NCI-H1436 treated with DMSO at 0.1 percent for 48 hours (cell line): ENCODE results near the gene PNLDC1.
A peak's percentile ranks its signal among the peaks of the same experiment; 100 is the strongest.
"Not testable (repeated sequence)": the region's sequence is repeated elsewhere in the genome, so short reads cannot be mapped to it uniquely, and the experiment has no call there.

Experiments used
- DNase-seq: peaks from one replicate; lab custom pipeline; 2025; lab: John Stamatoyannopoulos, UW

The PNLDC1 gene

DNA sequence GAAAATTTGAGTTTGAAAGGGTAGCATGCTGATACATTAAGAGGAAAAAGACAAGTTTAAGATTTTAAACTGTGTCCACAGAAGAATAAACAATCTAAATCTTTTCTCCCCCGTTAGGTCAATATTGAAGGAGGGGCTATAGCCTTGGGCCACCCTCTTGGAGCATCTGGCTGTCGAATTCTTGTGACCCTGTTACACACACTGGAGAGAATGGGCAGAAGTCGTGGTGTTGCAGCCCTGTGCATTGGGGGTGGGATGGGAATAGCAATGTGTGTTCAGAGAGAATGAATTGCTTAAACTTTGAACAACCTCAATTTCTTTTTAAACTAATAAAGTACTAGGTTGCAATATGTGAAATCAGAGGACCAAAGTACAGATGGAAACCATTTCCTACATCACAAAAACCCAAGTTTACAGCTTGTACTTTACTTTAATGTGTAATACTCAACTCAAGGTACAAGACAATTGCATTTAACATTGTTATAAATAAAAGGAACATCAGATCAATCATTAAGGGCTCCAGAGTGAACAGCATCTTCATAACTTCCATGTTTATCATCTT, 21.5 kb upstream of the PNLDC1 start:
- DNase-seq, result no peak

DNA sequence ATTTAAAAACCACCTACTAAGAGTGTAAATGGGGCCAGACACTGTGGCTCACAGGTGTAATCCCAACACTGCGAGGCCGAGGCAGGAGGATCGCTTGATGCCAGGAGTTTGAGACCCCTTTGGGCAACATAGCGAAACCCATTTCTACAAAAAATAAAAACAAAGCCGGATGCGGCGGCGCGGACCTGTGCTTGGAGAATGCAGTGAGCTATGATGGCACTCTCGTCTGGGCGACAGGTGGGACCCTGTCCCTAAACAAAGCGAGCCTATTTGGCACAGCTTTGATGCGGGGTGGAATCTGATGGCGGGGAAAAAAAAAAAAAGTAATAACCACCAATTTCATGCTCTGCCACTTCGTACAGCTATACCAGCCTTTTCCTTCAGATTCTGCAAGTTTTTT, 11.8 kb upstream of the PNLDC1 start:
- DNase-seq, result no peak

DNA sequence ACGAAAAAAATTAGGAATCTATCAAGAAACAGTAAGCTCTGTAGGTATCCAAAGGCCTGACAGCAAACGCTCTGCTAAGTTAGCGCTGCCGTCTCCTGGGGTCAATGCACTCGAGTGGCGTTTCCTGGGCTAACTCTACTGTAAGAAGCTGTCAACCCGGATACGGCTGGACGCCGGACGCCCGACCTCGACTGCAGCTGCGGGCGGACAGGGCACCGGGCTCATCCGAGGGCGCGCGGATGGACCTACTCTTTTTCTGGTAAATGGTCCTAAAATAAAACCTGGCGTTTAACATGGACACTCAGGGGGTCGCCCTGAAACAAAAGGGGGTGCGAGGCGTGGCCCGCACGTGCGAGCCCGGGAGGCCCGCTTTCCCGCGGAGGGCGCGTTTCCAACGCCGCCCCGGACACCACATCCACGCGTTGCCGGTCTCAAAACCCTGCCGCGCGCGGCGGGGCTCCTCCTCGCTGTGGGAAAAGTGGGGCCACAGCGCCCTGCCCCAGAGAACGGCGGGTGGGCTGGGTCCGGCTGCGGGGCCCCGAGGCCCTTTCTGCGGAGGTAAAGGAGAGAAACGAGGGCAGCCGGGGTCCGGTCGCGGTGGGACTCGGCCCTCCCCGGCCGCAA, 11.2 kb upstream of the PNLDC1 start:
- no peak for DNase-seq

DNA sequence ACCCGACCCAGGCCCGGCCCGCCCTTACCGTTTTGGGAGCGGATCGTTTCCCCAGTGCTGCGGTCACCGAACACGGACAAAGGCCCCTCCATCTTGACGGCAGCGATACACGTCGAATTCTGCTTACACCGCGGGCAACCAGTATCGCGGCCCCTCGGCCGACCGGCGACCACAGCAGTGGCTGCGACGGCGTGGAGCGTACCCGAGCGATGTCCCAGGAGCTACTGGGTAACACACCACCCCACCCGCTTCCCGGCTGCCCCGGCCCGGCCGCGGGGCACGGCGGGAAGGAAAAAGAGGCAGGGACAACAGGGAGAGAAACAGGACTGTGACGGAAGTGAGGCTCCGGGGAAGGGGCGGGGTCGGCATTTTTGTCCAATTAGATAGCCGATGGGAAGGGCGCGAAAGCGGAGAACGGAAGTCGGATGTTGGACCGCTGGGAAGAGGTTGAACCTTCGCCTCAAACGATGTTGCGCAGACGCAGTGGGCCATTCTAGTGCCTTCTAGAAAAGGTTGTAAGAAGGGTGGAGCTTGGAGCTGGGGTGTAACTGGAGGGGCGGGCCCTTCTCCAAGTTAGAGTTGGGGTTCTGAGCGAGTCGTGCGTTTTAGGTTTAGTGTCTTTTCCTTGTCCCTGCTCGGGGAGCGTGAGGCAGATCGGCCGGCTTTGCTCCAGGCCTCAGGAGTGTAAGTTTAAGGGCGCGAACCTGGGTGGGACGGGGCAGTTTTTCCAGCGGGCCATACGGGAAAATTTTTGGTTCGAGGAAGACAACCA, 10.5 kb upstream of the PNLDC1 start, which contains the start of gene TCP1:
Gene TCP1 (minus strand): TSS at position 226 of the 772 bp plus-strand sequence. CDS start 134 bp downstream, at position 92.
- peak; percentile 97 for DNase-seq

DNA sequence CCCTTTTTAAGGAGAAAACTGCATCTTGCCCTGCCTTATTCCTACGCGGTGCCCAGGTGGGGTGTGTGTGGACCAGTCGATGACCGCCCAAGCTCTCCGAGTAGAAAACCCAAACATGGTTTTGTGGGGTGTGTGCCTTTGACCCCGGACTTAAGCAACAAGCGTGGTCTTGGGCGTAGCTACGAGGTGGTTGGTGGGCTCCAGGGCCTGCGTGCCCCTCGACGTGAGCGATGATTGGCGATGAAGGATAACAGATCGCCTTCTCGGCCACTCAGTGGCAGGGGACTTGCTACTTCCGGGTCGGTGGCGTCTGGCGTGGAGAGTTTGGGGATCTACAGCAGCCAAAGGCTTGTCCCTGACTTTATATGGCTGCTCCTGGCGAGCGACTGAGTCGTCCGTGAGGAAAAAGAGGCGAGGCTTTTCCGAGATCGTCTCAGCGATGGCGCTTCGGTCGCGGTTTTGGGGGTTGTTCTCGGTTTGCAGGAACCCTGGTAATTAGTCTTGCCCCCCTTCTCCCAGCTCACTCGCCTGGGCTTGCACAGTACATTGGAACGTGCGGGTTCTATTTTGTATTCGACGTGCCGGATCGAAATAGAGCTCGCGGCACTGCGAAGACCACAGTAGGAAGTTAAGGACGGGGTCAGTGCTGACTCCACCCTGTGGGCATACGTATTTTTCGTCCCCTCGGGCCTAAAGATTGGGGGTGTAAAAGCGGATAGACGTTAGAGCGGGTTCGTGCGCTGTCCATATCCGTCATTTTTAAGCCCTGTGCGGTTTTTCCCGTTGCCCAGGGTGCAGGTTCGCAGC, 9.7 kb upstream of the PNLDC1 start, which contains the start of gene MRPL18:
Gene MRPL18 (plus strand): TSS at position 319 of the 807 bp plus-strand sequence. CDS start 121 bp downstream, at position 440.
- peak; percentile 86 for DNase-seq

DNA sequence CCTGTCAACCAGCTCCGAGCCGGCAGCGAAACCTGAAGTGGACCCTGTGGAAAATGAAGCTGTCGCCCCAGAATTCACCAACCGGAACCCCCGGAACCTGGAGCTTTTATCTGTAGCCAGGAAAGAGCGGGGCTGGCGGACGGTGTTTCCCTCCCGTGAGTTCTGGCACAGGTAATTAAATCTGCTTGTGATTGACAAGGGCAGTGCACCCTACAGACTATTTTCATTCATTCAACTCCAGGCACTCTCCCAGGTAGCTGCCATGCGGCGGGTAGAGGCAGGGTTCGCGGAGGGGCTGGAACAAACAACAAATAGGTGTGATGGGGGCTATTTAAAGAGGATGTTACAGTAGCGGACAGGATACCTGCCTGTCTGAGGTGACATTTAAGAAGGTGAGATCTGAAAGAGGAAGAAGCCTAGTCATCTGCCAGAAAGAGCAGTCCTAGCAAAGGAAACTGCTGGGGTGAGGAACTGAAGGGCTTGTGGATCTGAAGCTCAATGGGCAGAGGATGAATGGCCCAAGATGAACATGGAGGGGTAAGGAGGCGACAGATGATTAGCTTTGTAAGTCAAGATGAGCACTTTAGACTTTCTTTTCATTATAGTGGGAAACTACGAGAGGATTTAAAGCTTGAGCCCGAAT, 9.0 kb upstream of the PNLDC1 start:
- no peak for DNase-seq

DNA sequence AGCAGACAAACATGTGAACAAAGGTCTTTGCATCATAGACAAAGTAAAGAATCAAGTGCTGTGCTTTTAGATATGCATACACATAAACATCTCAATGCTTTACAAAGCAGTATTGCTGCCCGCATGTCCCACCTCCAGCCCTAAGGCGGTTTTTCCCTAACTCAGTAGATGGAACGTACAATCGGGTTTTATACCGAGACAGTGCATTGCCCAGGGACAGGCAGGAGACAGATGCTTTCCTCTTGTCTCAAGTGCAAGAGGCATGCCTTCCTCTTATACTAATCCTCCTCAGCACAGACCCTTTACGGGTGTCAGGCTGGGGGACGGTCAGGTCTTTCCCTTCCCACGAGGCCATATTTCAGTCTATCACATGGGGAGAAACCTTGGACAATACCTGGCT, 5.1 kb upstream of the PNLDC1 start:
- DNase-seq, result not testable (repeated sequence)

DNA sequence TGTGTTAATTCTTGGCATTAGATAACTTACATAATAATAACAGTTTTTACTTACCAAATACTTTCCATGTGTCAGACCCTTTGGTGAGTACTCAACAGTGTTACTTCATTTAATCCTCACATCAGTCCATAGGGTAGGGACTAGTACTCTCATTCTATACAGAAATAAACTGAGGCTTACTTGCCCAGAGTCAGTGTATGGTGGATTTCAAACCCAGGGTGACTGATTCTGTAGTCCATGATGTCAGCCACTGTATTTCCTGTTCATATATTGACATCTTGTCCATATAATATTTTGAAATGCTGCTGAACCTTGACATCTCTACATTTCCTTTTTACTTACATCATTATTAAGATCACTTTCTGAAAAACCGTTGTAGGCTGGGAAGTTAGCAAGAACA, 2.5 kb upstream of the PNLDC1 start:
- DNase-seq, result no peak

DNA sequence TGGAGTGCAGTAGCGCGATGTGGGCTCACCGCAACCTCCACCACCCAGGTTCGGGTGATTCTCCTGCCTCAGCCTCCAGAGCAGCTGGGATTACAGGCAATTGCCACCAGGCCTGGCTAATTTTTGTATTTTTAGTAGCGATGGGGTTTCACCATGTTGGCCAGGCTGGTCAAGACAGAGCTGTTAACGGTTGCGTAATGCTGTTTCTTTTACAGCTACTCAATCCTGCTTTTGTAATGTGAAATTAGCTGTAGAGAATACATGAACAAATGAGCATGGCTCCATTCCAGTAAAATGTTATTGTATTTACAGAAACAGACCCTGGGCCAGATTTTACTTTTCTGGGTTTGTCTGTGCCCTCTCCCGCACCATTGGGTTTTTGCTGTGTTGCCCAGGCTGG, 1.9 kb downstream of the PNLDC1 start:
- no peak for DNase-seq

DNA sequence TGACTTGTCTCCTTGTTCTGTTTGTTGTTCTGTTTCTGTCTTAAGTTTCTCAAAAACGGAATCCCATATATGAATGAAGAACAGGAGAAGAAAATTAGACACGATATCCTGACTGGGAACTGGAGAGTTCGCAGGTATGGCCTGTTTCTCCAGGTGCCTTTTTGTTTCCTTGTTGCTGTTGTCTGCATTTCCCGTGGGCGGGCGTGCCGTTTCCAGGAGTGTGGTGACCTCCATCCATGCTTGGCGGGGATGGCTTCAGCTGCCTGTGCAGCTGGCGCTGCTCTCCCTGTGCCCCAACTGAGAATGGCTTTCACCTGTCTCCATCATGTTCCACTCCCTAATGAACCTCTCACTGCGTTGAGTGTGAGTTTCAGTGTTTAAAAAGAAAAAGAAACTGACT, 4.4 kb downstream of the PNLDC1 start:
- DNase-seq, result no peak

DNA sequence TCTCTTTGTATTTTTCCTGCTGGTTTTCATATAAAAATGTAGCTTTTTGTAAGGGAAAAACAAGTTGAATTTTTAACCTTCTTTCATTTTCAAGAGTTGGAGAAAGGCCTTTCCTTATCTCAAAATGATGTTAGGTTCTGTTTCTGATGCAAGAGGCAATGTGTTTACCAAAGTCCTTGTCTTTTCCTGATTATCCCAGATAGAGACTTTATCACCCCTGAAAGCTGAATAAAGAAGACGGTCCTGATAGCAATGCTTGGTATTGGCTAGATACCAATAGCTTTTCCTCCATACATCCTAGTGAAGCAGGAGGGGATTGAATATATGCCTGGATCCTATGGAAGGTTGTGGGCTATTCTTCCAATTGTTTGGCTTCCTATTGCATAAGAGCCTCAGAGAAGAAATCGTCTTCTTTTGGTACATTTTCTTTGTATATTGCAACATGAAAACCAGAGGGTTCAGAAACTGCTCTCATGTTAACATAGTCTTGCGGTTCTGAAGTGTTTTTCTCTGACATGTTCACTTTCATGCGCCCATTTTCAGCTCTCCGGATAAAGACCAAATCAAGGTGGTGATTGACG, 5.5 kb downstream of the PNLDC1 start:
- DNase-seq, result no peak

DNA sequence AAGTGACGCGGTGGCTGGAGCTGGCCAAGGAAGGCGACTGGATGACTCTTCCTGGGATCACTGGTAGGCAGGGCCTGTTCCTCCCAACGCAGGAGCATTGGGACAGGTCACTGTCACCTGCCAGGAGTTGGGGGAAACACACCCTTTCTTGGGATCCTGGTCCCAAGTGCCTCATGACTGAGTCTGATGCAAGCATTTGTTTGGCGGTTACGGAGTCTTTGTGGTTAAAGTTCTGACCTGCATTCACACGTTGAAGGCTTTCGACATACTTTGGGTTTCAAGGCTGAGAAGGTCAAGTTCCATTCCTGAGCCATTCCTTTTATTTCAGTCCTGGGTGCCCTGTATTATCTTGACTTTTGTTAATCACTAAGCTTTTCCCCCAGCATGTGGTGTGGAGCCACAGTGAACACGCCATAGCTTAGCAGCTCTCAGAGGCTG, 6.0 kb downstream of the PNLDC1 start:
- DNase-seq, result no peak

DNA sequence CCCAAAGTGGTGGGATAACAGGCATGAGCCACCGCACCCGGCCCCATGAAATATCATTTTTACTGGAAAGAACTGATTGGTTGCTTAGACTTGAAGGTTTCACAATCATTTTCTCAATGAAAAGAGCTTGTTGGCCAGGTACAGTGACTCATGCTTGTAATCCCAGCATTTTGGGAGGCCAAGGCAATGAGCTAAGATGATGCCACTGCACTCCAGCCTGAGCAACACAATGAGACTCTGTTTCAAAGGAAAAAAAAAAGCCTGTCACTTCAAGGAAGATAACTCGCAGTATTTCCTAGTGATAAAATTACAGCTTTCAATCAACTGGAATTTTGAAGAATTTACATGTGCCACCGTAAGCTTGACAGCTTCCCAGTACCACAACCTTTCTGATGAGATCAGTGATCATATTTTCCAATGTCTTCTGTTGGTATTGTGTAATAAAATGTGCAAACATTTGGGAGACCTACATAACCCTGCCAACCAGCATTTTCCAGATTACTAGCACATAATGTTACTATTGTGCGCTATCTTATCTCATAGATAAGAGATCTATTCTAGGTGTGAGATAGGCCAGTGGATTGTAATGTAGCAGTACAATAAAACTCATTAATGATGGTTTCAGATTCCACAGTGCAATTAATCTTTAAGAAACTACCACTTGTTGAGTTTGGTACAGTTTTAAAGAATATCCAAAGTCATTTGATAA, 7.2 kb downstream of the PNLDC1 start:
- no peak for DNase-seq

DNA sequence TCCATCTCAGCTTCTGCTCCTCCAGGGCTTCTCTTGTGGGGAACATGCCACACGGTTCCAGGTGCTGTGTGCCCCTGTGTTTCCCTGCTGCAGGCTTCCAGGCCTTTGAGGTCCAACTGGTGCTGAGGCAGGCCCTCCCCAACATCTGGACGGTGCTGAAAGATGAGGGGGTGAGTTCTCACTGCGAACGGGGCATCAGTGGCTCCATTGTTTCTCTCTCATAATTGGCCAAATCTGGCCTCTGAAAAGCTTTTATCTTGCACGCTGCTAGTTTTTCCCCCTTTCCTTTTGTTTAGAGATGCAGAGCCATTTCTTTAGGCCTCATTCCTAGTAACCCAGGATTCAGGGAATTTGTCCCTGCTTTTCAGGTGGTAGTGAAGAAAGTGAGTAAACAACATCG, 8.6 kb downstream of the PNLDC1 start:
- DNase-seq, result no peak

DNA sequence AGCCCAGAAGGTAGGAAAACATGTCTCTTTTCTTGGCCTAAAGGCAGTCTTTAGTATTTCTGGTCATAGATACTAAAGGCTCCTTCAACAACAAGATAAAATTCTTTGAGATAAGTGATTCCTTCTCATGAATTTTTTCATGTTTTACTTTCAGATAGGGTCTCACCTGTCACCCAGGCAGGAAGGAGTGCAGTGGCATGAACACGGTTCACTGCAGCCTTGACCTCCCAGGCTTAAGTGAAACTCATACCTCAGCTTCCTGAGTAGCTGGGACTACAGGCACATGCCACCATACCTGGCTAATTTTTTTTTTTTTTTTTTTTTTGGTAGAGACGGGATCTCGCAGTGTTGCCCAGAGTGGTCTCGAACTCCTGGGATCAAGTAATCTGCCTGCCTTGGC, 9.1 kb downstream of the PNLDC1 start:
- DNase-seq, result no peak

DNA sequence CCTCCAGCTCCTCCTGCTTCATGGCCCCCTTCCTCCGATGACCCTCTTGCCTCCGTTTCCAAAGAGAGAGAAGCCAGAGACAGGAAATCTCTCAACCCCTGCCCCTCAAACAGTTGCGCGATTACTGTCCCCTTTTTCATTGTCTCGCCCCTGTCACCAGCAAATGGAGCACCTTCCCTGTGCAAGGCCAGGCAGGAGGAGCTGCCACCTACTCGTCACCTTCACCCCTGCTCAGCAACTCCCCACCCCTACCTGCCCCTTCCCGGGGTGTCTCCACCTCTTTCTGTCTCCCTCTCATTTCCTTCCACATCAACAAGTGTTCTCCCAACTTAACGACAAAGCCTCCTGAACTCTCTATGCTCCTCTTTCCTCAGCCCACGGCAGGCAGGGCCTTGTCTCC, 13.7 kb downstream of the PNLDC1 start:
- DNase-seq, result no peak

DNA sequence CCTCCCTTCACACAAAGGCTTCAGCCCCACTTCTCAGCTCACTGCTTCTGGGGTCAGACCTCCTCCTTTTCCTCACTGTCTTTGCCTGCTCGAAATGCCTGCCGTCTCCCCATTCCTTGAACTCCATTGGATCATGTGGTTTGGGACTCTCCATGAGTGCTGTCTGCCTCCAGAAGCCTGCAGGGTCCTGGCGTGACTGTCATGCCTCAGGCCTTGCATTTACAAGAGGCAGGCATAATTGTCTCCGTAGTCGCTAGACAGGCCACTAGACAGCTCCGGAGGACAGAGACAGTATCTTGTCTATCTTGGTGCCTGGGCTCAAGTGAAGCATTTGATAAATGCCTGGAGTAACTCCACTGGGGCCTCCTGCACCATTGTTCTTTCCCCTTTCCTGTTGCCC, 15.3 kb downstream of the PNLDC1 start:
- DNase-seq, result no peak

DNA sequence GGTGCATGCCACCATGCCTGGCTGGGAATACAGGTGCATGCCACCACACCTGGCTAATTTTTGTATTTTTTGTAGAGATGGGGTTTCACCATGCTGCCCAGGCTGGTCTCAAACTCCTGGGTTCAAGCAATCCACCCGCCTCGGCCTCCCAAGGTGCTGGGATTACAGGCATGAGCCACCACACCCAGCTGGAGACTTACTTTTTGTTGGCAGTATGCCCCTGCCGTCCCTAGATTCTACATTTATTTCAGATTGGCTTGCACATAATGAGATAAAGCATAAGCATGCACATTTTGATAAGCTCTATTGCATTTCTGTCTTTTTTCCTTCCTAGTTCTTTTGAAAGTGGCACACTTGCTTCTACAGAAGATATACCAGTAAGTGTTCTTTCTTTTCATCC, 16.7 kb downstream of the PNLDC1 start:
- DNase-seq, result not testable (repeated sequence)

DNA sequence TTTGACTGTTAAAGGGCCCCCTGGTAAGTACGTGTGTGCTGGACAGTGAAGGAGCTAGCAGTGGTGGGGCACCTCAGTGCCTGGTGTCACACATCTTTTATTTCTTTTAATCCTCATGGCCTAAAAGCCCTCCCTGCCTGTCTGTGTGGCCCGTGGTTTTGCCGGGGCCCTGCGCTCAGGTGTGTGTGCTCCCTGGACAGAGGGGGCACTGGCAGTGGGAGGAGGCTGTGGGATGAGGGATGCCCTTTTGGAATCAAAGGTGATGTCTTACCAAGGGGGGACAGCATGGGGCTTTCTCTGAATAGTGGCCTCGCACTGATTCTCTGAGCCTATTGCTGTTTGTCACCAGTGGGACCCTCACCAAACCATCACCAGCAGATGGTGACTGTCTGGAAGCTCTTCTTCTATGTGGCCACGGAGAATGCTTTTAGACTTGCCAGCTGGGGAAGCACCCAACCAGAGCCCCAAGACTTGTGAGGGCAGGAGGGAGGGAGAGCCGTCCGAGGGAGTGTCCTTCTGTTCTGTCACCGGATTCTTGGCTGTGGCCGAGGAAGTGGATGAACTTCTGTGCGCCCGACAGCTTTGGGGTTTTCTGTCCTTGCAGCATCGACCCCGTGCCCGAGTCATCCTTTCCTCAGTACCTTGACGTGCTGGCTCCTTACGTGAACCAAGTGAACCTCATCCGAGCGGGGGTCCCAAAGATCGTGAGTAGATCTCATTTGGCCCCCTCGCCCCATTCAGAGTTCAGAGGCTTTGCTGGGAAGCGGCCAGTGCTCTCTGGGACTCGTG, 18.1 kb downstream of the PNLDC1 start:
- no peak for DNase-seq

DNA sequence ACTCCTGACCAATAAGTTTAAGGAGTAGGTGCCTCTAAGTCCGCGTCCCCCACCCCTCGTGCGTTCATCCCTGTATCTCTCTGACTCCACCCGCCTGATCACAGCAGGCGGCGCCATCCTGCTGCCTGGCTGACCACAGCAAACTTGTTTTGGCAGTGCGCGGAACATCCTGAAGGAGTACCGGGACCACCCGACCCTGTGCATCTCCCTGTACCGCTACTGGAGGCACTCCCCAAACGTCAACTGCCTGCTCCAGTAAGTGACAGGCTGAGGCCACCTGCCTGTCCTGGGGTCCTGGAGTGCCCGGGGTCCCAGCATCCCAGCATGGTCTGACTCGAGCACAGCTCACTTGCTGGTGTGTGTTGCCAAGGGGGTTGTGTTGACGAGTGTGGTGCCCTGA, 19.0 kb downstream of the PNLDC1 start:
- DNase-seq, result no peak
